Measurements from ENCODE around the gene MAP1B. TPM values are rescaled to one million over a fixed set of nuclear protein-coding genes. Genes with fewer than 3 reads are reported as not detected.

MAP1B gene
- total and polyA plus RNA-seq, 9 of the 15 experiments (the other 6 are each of a cell fraction or from before 2014, with no cell fraction given) = 5.2 to 66.1 (median 17.3) TPM

DNA sequence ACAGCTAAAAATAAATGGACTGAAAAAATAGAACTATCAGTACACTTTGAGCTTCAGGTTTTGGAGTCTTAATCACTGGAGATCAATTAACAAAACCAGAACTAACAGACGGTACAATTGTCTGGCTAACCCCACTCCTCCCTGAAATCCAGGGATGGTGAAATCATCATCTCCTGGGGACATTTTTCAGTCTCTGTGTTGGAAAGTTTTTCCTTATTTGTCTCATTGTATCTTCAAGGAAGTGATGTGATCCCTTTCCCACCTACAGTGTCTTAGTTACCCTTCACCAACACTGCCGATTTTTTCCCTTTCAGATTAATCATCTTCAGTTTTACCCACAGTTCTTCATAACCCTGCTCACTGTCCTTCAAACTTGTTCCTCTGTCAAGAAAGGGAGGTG lies 81.9 kb downstream of the MAP1B start:
- H3K9ac ChIP-seq (ENCODE audit: insufficient read depth in 1 of 2, low read depth in 2 of 2, low read length in 2 of 2) = no peak overlapping the region
- FAIRE-seq (no peak), DNase-seq (ENCODE audit: extremely low read depth in 1 of 4, low spot score in 3 of 4) (no peak), ATAC-seq (no peak)
- no peak for TF ChIP-seq TAF7 (tag; IDR thresholded peaks at IDR 0.05)
- no peak for TF ChIP-seq ETS1 (conservative IDR thresholded peaks at IDR 0.05; ENCODE audit: control insufficient read depth, low read depth, low read length)
- TF ChIP-seq ZNF311 (CRISPR knock-in tag; IDR thresholded peaks at IDR 0.05) = no peak
- TF ChIP-seq ZBTB40 (IDR thresholded peaks at IDR 0.05) = no peak
- no peak for TF ChIP-seq ZBTB40 (CRISPR knock-in tag; IDR thresholded peaks at IDR 0.05)
- no peak overlapping the region for H3K27ac ChIP-seq (ENCODE audit: extremely low read depth, low read depth, low read length)
- H2AFZ ChIP-seq (ENCODE audit: low read depth, low read length) = no peak overlapping the region
- ChIA-PET CTCF (ENCODE audit: low intra/inter-chr PET ratio) (no interaction called here), POLR2A (interaction anchor here (1.0 to 2.2 kb wide), 2 partner anchors 21 to 119 kb away, joined by 3 to 6 read pairs; no protein-coding TSS in a partner anchor)
- H3K4me2 ChIP-seq (ENCODE audit: insufficient read depth, low read length) = no peak overlapping the region
- no peaks in the 10 kb centered on the region for H3K27me3 ChIP-seq (ENCODE audit: control insufficient read depth in 2 of 2, insufficient read depth in 2 of 2, low read length in 2 of 2)
- no peak overlapping the region for H3K4me3 ChIP-seq
- H3K9me1 ChIP-seq (ENCODE audit: control insufficient read depth, insufficient read depth, low read length) = no peaks in the 10 kb centered on the region
- H4K20me1 ChIP-seq (replicated peaks; ENCODE audit: control insufficient read depth, insufficient read depth, low read length) = no peaks in the 10 kb centered on the region
- peaks cover 64% of the 10 kb centered on the region for H3K36me3 ChIP-seq (ENCODE audit: control insufficient read depth, insufficient read depth, low read length)
- intact Hi-C loops (cut with micrococcal nuclease) (no loop called here), in situ Hi-C loops (cut with MboI) (no loop called here)
- H3K79me2 ChIP-seq (ENCODE audit: control insufficient read depth, insufficient read depth, low read length) = no peaks in the 10 kb centered on the region
- H3K9me3 ChIP-seq (replicated peaks; ENCODE audit: control insufficient read depth, insufficient read depth, low read depth, low read length) = no peaks in the 10 kb centered on the region
- no TSS peak for BruUV-seq (replicated peaks)
- 85% methylated on average over 2 of the region's 2 CpGs for whole genome bisulfite sequencing (ENCODE audit: insufficient coverage, low coverage, missing lambda C conversion rate)
- peaks cover 0 to 3% of the 10 kb centered on the region in 2 experiments; a peak in 2 of 5 replicates for H3K4me1 ChIP-seq (replicated peaks in 1 of 2; ENCODE audit: control insufficient read depth in 2 of 2, insufficient read depth in 2 of 2, low read length in 2 of 2)

Measured in K562 (cell line).